ENCODE results near the gene CDK16.

CDK16 gene

DNA sequence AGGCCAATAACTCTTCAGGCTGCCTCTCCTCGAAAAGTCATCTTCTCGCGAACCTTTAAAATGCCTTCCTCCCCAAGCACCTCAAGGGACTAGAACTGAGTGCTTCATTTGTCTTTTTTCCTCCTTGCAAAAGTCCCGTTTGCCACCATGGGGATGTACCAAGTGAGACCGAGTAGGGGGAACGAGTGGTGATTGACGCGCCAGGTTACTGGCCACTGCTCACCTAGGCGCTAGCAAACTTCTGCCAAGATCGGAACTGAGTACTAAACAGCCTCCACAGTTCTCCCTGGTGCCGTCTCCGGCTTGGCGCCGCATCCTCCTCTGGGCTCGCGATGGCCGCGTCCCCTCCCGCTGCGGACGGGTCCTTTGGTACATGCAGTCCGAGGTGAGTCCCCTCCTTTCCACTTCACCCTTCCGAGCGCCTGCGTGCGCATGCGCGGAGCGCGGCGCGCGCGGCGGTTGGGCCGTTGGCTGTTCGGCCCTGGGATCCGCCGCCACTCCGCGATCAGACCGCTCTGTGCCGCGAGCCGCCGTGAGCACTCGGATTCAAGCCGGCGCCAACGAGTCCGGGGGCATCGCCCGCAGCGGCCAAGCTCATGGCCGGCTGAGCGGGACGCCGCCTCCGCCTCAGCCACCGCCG, at the start of gene CDK16:
Gene CDK16 (plus strand): TSS at position 402 of the 640 bp plus-strand sequence. CDS start 4,877 bp downstream, outside the sequence.
- DNase-seq = peak in 1 of 2 experiments; percentile 50

GRCh38 chrX:47169273-47169672, 49.2 kb upstream of the CDK16 start:
- DNase-seq = no peak

DNA sequence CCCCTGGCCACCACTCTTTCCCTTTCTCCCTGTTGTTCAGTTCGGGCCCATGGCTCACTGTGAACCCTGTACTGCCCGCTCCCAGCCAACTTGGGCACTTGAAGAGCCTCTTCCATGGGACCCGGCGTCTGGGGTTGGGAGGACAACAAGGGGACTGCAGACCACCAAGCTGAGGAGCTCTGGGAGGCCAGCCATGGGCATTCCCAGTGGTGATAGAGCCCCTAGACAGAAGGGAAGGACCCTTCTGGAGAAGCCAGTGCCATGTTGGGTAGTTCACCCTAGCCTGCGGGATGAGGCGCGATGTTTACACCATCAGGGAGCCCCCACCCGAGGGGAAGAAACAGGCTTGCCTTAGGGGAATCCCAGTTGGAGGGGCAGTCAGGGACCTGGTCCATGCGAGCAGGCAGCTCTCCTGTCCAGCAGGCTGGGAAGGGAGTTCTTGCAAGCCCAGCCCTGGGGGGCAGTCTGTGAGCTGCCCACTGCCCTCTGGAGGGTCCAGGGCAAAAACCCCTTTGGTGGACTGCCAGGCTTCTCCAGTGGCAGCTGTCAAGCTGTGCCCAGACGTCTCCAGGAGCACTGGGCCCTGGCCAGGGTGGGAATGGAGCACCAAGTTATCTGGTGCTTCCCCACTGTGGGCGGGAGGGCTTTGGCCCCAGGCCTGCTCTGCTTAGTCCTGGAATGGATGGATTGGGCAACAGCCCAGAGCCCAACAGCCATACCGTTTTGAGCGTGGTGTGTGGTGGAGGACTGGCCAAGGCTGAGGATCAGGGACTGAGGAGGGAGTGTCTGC, 48.6 kb upstream of the CDK16 start:
- DNase-seq = no peak

DNA sequence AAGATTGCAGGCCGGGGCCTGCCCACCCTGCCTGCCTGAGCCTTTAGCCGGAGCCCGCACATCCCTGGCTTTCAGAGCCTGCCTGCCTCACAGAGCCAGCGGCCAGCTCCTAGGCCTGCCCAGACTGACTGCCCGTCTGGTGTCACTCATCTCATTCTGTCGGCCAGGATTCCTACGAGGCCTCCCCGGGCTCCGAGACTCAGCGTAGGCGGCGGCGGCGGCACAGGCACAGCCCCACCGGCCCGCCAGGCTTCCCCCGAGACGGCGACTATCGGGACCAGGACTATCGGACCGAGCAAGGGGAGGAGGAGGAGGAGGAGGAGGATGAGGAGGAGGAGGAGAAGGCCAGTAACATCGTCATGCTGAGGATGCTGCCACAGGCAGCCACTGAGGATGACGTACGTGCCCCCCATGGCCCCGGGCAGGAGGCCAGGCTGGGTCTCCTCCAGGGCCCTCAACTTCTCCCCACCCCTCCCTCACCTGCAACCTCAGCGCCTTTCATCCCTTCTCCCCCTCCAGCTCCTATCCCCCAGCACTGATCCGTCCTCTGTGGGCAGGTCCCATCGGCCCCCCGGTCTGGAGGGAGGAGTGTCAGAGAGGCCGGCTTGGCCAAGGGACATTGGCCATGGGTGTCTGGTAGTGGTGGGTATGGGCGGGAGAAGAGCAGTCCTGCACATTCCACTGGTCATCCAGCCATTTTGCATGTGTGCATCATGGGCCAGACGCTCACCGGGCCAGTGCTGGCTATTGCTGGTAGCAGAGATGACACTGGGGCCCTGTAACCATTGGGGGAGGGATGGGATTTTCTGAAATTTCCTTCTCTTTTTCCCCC, 47.4 kb upstream of the CDK16 start:
- no peak for DNase-seq

DNA sequence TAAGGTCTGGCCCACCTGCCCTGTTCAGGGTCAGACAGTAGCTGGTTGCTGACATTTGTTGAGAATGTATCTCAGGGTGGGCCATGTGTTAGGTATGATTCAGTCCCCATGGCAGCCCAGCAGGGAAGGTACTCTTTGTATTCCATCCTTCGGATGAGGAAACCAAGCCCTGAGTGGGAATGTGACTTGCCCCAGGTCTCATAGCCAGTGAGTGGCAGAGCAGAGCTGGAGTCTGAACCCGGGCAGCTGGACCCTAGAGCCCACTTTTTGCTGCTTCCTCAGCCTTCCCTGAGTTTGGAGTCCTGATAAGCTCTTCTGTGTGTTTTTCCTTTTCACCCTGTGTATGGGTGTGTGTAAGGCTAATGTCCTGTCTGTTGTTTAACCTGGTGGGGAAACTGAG, 46.5 kb upstream of the CDK16 start:
- DNase-seq = no peak

- no peak for DNase-seq
These were observed 45.9 kb upstream of the CDK16 start for GRCh38 chrX:47172549-47172948.

GRCh38 chrX:47172971-47173792, 45.3 kb upstream of the CDK16 start:
- no peak for DNase-seq

GRCh38 chrX:47174376-47174775, 44.1 kb upstream of the CDK16 start:
- DNase-seq = no peak

- no peak for DNase-seq
These were observed 43.5 kb upstream of the CDK16 start for GRCh38 chrX:47174846-47175587.

GRCh38 chrX:47175588-47175980, 42.9 kb upstream of the CDK16 start:
- no peak for DNase-seq

DNA sequence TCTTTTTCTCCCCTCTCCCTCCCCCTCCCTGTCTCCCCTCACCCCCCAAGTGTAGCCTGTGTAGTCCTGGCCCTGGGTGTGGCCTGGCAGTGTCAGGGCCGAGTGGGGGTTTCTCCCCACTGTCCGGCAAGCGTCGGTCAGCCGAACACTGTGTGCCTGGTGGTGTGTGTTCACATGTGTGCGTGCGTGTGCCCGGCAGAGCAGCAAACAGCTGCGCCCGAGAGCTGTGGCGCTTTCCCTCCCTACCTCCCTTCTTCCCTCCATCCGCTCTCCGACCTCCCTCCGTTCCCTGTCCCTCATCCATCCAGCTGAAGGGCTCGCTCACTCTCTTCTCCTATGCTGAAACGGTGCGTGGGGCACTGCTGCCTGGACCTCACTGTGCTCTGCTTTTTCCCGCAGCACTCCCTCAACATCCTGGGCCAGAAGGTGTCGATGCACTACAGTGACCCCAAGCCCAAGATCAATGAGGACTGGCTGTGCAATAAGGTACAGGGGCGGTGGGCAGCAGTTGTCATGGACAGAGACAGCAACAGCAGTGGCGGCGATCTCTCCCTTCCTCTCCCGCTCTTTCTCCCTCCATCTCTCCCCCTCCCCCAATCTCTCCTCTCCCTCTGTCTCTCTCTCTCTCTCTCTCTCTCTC, 42.3 kb upstream of the CDK16 start:
- DNase-seq = no peak

GRCh38 chrX:47177079-47177478, 41.4 kb upstream of the CDK16 start:
- no peak for DNase-seq

DNA sequence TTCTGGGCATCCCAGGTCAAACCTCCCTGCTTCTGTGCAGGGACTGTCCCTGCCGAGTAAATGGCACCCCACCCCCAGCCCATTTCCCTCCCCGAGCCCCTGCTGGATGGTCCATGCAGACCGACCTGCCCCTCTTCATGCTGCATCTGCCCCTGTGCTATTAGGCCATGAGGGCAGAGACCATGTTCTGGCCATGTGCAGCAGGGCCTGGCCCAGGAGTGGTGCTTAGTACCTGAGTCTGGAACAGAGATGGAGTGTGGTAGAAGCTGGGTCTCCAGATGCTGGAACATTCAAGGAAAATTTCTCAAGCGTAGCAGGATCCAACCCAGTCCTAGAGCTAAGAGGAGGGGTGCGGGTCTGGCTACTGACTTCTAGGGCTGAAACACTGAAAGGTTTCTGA, 40.1 kb upstream of the CDK16 start:
- no peak for DNase-seq

GRCh38 chrX:47179221-47179927, 39.1 kb upstream of the CDK16 start:
- no peak for DNase-seq

GRCh38 chrX:47179928-47180255, 38.6 kb upstream of the CDK16 start:
- no peak for DNase-seq

- DNase-seq = no peak
These were observed 38.1 kb upstream of the CDK16 start for GRCh38 chrX:47180346-47180745.

GRCh38 chrX:47181301-47181700, 37.2 kb upstream of the CDK16 start:
- no peak for DNase-seq

- no peak for DNase-seq
These were observed 36.3 kb upstream of the CDK16 start for GRCh38 chrX:47182106-47182700.

DNA sequence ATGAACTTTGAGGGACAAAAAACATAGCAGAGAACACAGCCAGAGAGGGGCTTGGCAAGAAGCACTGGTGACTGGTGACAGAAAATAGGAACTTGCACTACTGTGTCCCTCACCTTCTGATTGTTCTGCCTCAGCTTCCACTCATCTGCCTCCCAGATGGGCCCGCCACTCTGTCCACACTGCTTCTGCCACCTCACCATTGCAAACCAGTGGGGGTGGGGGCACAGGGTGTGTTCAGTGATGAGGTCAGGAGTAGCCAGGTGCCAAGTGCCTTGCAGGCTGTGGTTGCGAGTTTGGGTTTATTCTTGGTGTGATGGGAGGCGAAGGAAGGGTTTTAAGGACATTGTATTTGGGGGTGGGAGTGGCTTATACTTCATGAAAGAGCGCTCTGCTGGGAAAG, 34.0 kb upstream of the CDK16 start:
- no peak for DNase-seq

DNA sequence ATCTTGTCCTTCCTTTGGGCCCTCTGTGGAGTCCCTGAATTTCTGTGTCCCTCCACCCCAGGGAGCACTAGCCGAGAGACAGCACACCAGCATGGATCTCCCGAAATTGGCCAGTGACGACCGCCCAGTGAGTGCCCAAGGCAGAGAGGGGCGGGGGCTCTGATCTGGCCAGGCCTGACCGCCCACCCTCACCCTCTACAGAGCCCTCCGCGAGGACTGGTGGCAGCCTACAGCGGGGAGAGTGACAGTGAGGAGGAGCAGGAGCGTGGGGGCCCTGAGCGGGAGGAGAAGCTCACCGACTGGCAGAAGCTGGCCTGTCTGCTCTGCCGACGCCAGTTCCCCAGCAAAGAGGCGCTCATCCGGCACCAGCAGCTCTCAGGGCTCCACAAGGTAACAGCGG, 33.2 kb upstream of the CDK16 start:
- DNase-seq = no peak
